Choroid plexus epithelial cell (primary cell): Measurements from ENCODE around the gene TNFRSF8.
"Not testable (repeated sequence)": the region's sequence is repeated elsewhere in the genome, so short reads cannot be mapped to it uniquely, and the experiment has no call there.

ENCODE experiments used
- DNase-seq: peaks from one replicate; pipeline ENCODE4 v3.0.0-alpha.2; 2010; ENCODE audit warnings: low read depth
- H3K4me3 ChIP-seq: 2 replicates; pipeline ENCODE4 v1.5.1; 2011; ENCODE audit warnings: low read depth, mild to moderate bottlenecking, control low read depth, low read length, moderate library complexity
- TF ChIP-seq, protein P1 (sequence below): conservative IDR thresholded peaks from 2 replicates; pipeline ENCODE4 v1.5.1; 2011; ENCODE audit warnings: low read depth, mild to moderate bottlenecking, control low read depth, inconsistent platforms, low read length, moderate library complexity

The TNFRSF8 gene

DNA sequence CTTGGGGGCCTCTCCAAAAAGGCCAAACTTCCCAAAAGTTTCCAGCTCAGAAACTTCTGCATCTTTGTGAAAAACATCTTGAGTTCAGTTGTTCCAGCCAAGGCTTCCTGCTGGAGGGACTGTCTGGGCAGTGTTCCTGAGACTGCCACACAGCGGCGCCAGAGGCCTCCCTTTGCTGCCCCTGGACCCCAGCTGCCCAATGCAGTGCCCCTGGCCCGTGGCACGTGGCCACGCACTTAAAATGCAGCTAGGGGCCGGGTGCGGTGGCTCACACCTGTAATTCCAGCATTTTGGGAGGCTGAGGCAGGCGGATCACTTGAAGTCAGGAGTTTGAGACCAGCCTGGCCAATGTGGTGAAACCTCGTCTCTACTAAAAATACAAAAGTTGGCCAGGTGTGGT lies 43.8 kb downstream of the TNFRSF8 start:
- H3K4me3 ChIP-seq, result not testable (repeated sequence)
- DNase-seq, result peak; percentile 22
- TF ChIP-seq, protein P1, sequence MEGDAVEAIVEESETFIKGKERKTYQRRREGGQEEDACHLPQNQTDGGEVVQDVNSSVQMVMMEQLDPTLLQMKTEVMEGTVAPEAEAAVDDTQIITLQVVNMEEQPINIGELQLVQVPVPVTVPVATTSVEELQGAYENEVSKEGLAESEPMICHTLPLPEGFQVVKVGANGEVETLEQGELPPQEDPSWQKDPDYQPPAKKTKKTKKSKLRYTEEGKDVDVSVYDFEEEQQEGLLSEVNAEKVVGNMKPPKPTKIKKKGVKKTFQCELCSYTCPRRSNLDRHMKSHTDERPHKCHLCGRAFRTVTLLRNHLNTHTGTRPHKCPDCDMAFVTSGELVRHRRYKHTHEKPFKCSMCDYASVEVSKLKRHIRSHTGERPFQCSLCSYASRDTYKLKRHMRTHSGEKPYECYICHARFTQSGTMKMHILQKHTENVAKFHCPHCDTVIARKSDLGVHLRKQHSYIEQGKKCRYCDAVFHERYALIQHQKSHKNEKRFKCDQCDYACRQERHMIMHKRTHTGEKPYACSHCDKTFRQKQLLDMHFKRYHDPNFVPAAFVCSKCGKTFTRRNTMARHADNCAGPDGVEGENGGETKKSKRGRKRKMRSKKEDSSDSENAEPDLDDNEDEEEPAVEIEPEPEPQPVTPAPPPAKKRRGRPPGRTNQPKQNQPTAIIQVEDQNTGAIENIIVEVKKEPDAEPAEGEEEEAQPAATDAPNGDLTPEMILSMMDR, result peak; percentile 68

DNA sequence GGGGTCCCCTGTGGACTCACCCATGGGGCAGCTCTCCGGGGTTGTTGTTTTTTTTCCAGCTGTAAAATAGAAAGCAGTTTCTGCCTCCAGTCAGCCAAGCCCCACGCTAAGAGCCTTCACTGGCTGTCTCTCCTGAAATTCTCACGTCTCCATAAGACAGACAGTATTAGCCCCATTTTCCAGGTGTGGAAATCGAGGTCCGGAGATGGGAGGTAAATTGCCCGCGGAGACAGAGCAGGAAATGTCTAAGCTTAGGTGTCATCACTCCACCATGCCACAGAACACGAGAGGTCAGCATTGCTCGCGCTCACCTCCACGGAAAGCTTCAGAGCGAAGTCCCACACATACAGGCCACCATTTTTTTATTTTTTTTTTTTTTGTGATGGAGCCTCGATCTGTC lies 44.6 kb downstream of the TNFRSF8 start:
- no peak for DNase-seq
- no peak overlapping the region for H3K4me3 ChIP-seq
- TF ChIP-seq, protein P1, result no peak

DNA sequence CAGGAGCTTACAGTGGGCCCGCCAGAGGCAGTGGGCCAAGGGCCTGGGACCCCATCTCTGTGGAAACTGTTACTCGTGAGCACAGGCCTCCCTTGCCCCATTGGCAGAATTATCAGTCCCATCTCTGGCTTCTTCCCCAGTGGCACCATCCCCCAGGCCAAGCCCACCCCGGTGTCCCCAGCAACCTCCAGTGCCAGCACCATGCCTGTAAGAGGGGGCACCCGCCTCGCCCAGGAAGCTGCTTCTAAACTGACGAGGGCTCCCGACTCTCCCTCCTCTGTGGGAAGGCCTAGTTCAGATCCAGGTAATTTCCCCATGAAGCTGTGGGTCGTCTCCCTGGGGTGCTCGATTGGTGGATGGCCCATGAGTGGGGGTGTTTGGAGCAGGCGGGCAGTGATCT lies 46.8 kb downstream of the TNFRSF8 start:
- TF ChIP-seq, protein P1, result no peak
- DNase-seq, result no peak
- no peak overlapping the region for H3K4me3 ChIP-seq

DNA sequence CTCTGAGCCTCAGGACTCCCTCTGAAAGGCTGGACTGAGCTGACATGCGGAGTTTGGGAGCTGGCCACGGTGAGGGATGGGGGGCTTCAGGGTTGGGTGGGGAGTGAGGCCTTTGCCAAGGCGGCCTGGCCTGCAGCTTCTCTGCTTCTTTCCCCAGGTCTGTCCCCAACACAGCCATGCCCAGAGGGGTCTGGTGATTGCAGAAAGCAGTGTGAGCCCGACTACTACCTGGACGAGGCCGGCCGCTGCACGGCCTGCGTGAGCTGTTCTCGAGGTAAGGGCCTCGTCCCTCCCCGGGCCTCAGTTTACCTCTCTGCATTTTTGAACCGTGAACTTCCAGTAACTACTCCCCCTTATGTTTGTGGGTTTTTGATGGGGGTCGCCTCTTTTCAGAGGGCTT lies 48.6 kb downstream of the TNFRSF8 start:
- no peak overlapping the region for H3K4me3 ChIP-seq
- no peak for DNase-seq
- TF ChIP-seq, protein P1, result no peak

DNA sequence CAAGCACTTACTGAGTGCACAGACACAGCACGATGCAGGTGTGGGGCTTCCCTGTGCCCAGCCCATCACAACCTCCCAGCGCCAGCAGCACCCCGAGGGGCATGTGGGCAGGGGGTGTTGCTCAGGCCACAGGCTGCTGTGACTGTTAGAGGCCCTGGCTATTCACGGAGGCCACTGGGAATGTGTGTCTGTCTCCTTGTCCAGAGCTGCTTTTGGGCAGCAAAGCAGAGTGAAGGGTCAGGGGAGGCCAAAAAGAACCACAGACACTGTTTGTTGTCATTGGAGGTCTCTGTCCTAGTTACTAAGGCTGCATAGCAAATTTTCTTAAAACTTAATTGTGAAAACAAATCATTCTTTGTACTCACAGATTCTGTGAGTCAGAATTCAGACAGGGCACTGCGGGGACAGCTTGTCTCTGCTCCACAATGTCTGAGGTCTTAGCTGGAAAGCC lies 49.6 kb downstream of the TNFRSF8 start:
- DNase-seq, result peak; percentile 51
- H3K4me3 ChIP-seq, result no peak overlapping the region
- TF ChIP-seq, protein P1, result no peak

DNA sequence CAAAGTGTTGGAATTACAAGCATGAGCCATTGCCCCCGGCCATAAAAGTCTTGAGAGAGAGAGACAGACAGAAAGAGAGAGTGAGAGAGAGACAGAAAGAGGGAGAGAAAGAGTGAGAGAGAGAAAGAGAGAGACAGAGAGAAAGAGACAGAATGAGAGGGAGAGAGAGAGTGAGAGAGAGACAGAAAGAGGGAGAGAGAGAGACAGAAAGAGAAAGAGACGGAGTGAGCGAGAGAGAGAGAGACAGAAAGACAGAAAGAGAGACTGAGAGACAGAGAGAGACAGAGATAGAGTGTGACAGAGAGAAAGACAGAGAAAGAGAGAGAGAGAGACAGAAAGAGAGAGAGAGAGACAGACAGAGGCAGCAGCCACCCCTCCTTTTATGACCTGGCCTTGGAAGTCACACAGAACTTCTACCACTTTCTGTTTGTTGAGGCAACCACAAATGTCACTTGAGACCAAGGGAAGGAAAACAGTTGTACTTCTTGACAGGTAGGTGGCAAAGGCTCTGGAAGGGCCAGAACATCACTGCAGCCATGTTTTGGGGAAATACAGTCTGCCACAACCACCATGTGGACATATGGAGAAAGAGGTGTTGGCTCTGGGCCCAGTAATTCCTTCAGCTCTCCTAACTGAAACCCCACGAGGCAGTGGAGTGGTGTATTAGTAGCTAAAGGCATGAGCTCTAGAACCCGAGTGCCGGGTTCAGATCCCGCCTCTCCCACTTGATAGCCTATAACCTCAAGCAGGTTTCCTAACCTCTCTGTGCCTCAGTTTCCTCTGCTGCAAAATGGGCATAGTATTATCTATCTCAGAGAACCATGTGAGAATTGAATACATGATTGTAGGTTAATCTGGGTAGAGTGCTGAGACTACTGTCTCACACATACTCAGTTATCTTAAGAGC lies 50.6 kb downstream of the TNFRSF8 start:
- TF ChIP-seq, protein P1, result no peak
- H3K4me3 ChIP-seq, result no peak overlapping the region
- DNase-seq, result peak; percentile 85

DNA sequence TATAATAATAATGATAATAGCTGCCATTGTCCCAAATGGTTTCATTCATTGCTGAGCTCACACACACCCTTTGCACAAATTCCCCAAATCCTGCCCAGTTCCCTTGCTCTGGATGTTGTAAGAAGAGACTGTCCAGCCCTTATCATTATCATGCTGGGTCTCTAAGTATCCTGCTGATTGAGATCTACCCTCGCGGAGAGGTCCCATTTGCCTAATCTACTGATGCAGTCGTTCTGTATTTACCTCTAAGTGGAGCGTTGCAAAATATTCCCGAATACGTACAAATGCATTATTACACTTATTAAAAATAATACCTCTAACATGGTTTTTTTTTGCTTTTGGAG lies 51.2 kb downstream of the TNFRSF8 start:
- H3K4me3 ChIP-seq, result no peak overlapping the region
- TF ChIP-seq, protein P1, result no peak
- DNase-seq, result no peak
